Mammary epithelial cell (primary cell): Measurements from ENCODE around the gene LDB1.

Experiments used
- EZH2 ChIP-seq: IDR thresholded peaks from 2 replicates; pipeline ENCODE4 v1.6.1; 2012; ENCODE audit warnings: low read length, inconsistent platforms, borderline replicate concordance
- TF ChIP-seq, protein P1 (sequence below), 2 donors: IDR thresholded peaks in 1 of 2; conservative IDR thresholded peaks in 1 of 2; 2 replicates each; pipeline ENCODE4 v1.5.1; 2011 to 2012; ENCODE audit warnings: inconsistent platforms in 2 of 2, low read length in 2 of 2, mild to moderate bottlenecking in 2 of 2, control low read depth in 1 of 2, low read depth in 1 of 2; ENCODE audit not compliant: insufficient read depth in 1 of 2; ENCODE audit errors: extremely low read depth in 1 of 2

DNA sequence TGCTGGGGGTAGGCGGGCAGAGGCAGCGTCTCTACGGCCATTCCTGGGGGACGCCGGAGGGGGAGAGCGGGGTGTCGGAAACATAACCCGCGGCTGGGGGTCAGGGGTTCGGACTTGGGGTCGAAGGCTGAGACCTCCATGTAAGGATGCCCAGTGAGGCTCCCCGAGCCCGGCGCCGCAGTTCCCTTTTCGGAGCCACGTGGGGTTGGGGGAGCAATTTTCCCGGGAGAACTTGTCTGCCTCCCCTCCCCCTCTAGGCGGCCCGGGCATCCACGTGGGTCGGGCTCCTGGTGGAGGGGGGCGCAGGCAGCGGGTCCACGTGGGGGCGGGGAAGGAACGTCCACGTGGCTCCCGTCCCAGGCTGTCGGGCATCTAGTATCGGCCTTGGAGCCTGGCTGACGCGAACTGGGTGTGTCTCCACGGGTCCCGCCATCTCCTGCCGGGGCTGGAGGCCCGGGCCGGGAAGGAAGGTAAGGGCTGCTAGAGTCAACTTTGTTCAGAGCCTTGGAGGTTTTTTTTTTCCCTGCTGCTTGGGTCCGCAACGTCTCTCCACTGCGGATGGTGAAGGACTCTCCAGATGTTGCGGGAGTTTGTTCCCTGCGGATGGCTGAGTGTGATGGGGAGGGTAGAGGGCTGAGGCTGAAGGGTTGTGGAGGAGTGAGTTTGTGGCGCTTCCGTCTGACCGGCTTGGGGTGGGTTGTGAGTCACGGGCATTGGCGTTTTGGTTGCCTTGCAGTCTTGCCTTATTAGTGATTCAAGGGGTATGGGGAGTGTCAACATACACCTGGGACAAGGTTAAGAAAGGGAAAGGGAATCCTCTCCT lies 13.4 kb upstream of the LDB1 start:
- TF ChIP-seq, protein P1, sequence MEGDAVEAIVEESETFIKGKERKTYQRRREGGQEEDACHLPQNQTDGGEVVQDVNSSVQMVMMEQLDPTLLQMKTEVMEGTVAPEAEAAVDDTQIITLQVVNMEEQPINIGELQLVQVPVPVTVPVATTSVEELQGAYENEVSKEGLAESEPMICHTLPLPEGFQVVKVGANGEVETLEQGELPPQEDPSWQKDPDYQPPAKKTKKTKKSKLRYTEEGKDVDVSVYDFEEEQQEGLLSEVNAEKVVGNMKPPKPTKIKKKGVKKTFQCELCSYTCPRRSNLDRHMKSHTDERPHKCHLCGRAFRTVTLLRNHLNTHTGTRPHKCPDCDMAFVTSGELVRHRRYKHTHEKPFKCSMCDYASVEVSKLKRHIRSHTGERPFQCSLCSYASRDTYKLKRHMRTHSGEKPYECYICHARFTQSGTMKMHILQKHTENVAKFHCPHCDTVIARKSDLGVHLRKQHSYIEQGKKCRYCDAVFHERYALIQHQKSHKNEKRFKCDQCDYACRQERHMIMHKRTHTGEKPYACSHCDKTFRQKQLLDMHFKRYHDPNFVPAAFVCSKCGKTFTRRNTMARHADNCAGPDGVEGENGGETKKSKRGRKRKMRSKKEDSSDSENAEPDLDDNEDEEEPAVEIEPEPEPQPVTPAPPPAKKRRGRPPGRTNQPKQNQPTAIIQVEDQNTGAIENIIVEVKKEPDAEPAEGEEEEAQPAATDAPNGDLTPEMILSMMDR (conservative IDR thresholded peaks at IDR 0.05 in 1 of 2, IDR thresholded peaks at IDR 0.05 in 1 of 2; ENCODE audit: extremely low read depth in 1 of 2, insufficient read depth in 1 of 2, low read depth in 1 of 2, low read length in 2 of 2): no peak
- no peak for TF ChIP-seq EZH2
